ENCODE data around the gene NOTUM.

DNA sequence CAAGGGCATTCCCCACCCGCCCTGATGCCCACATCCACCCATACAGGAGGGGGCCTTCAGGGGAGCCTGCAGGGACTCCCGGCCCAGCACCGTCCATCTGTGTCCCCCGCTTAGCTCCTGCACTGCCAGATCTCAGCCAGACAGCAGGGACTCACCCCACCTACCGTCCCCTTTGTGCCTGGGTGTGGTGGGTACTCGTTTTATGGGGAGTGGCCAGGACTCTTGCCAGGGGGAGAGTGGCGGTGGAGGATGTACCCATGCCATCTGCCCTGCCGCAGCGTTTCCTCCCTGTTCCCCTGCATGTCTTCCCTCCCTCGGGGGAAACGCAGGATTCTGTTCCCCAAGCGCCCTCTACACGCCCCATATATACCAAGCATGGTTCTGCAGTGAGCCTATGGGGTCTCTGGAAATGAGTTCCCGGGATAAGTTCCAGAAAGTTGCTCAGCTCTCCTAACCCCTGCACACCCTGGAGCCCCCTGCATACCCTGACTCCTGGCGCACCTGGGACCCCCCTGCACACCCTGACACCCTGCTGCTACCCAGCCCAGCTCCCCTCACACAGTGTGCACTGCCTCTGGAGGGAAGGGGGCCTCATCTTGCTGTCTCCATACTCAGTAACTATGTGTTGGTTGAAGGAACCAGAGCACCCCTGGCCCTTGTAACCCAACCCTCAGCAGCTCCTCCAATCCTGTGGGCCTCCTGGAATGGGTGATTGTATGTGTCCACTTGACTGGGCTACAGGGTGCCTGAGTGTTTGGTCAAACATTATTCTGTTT lies 29.2 kb downstream of the NOTUM start:
- no peak for TF ChIP-seq EP300 (IDR thresholded peaks at IDR 0.05)
- TF ChIP-seq, protein P1, sequence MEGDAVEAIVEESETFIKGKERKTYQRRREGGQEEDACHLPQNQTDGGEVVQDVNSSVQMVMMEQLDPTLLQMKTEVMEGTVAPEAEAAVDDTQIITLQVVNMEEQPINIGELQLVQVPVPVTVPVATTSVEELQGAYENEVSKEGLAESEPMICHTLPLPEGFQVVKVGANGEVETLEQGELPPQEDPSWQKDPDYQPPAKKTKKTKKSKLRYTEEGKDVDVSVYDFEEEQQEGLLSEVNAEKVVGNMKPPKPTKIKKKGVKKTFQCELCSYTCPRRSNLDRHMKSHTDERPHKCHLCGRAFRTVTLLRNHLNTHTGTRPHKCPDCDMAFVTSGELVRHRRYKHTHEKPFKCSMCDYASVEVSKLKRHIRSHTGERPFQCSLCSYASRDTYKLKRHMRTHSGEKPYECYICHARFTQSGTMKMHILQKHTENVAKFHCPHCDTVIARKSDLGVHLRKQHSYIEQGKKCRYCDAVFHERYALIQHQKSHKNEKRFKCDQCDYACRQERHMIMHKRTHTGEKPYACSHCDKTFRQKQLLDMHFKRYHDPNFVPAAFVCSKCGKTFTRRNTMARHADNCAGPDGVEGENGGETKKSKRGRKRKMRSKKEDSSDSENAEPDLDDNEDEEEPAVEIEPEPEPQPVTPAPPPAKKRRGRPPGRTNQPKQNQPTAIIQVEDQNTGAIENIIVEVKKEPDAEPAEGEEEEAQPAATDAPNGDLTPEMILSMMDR (IDR thresholded peaks at IDR 0.05) = no peak

All from ovary (tissue), 3 donors.